Keratinocyte (primary cell): Measurements from ENCODE around the gene PDCD7. TPM values are rescaled to one million over a fixed set of nuclear protein-coding genes. Genes with fewer than 3 reads are reported as not detected.
A peak's percentile ranks its signal among the peaks of the same experiment; 100 is the strongest.

Experiments
- DNase-seq: peaks from one replicate; pipeline ENCODE4 v3.0.0-alpha.2; 2011; ENCODE audit warnings: low read depth, missing footprints, low spot score
- FAIRE-seq: peaks from 2 replicates; lab custom pipeline; 2011; peaks lifted over from hg19 to GRCh38; lab: Jason Lieb, UNC
- H2AFZ ChIP-seq: 2 replicates; pipeline ENCODE4 v1.6.0; 2012; ENCODE audit warnings: low read length, control low read depth, inconsistent platforms; ENCODE audit not compliant: control insufficient read depth
- H3K27ac ChIP-seq: 2 replicates; pipeline ENCODE4 v1.5.1; 2011; ENCODE audit warnings: low read length; ENCODE audit not compliant: control insufficient read depth, insufficient read depth
- H3K27me3 ChIP-seq: 3 replicates; pipeline ENCODE4 v1.6.0; 2011; ENCODE audit warnings: low read length; ENCODE audit not compliant: control insufficient read depth, insufficient read depth; ENCODE audit errors: extremely low read depth
- H3K36me3 ChIP-seq, 2 experiments: 2 replicates in 1 of 2; 3 replicates in 1 of 2; pipeline ENCODE4 v1.5.1; 2011; ENCODE audit warnings: low read length in 2 of 2, mild to moderate bottlenecking in 1 of 2; ENCODE audit not compliant: control insufficient read depth in 2 of 2, insufficient read depth in 2 of 2; ENCODE audit errors: extremely low read depth in 1 of 2
- H3K4me1 ChIP-seq: 3 replicates; pipeline ENCODE4 v1.5.1; 2011; ENCODE audit warnings: low read length; ENCODE audit not compliant: control insufficient read depth, insufficient read depth; ENCODE audit errors: extremely low read depth
- H3K4me2 ChIP-seq: 3 replicates; pipeline ENCODE4 v1.6.0; 2011; ENCODE audit warnings: low read depth, low read length; ENCODE audit not compliant: control insufficient read depth, insufficient read depth; ENCODE audit errors: extremely low read depth
- H3K4me3 ChIP-seq, 3 experiments: fragments of 200-600 bp in 1 of 3; sonication (generic) in 1 of 3; 2 replicates in 2 of 3; 3 replicates in 1 of 3; pipeline ENCODE4 v1.5.1; 2011 to 2016; ENCODE audit warnings: low read length in 3 of 3, mild to moderate bottlenecking in 3 of 3, control low read depth in 2 of 3, inconsistent platforms in 1 of 3, low read depth in 1 of 3, mixed read lengths in 1 of 3, mixed run types in 1 of 3, moderate library complexity in 1 of 3; ENCODE audit not compliant: control insufficient read depth in 2 of 3, insufficient read depth in 2 of 3; ENCODE audit errors: extremely low read depth in 1 of 3
- H3K79me2 ChIP-seq: 2 replicates; pipeline ENCODE4 v1.6.0; 2012; ENCODE audit warnings: low read length; ENCODE audit not compliant: control insufficient read depth, insufficient read depth
- H3K9ac ChIP-seq: 3 replicates; pipeline ENCODE4 v1.6.0; 2011; ENCODE audit warnings: low read length; ENCODE audit not compliant: control insufficient read depth, insufficient read depth; ENCODE audit errors: extremely low read depth
- H3K9me1 ChIP-seq: 3 replicates; pipeline ENCODE4 v1.6.0; 2011; ENCODE audit warnings: low read length; ENCODE audit not compliant: control insufficient read depth, insufficient read depth; ENCODE audit errors: extremely low read depth
- H3K9me3 ChIP-seq: 2 replicates; pipeline ENCODE4 v1.5.1; 2012; ENCODE audit warnings: low read depth, low read length; ENCODE audit not compliant: control insufficient read depth
- H4K20me1 ChIP-seq: 3 replicates; pipeline ENCODE4 v1.6.0; 2011; ENCODE audit warnings: low read length; ENCODE audit not compliant: control insufficient read depth, insufficient read depth; ENCODE audit errors: extremely low read depth
- EZH2 ChIP-seq: IDR thresholded peaks from one replicate; pipeline ENCODE4 v1.6.1; 2012; ENCODE audit warnings: inconsistent platforms, mild to moderate bottlenecking, low read length, moderate library complexity
- dilution Hi-C: fragments of 300-500 bp; cut with MboI; formaldehyde crosslinking; loops from one replicate; pipeline ENCODE4 v1.7.0; 2020; ENCODE audit warnings: low sequenced_read_pairs; ENCODE audit not compliant: extremely low pct_ligation_motif_present
- polyA plus RNA-seq, 5 experiments: library from polyadenylated mRNA; depleted of rRNA in 3 of 5; stranded (reverse) in 3 of 5; stranded (forward) in 1 of 5; unstranded in 1 of 5; fragments of >200 nt; gene quantifications; 1 replicate in 1 of 5; 2 replicates in 3 of 5; 3 replicates in 1 of 5; pipeline versions ENCODE4 v1.2.1 to v1.2.3, GENCODE V29; 2011 to 2012; ENCODE audit warnings: missing spikeins in 2 of 5, low read depth in 1 of 5, low replicate concordance in 1 of 5
- TF ChIP-seq, protein P1 (sequence below), 3 experiments: IDR thresholded peaks in 1 of 3; conservative IDR thresholded peaks in 1 of 3; optimal IDR thresholded peaks in 1 of 3; 2 replicates in 2 of 3; 3 replicates in 1 of 3; pipeline versions ENCODE3 to v1.5.1; 2011; ENCODE audit warnings: low read length in 3 of 3, mild to moderate bottlenecking in 3 of 3, moderate library complexity in 2 of 3, control low read depth in 1 of 3, inconsistent platforms in 1 of 3; ENCODE audit not compliant: insufficient read depth in 2 of 3; ENCODE audit errors: extremely low read depth in 1 of 3

PDCD7 gene
- polyA plus RNA-seq, 1 donor (not counting 4 experiments of a cell fraction or from before 2014, with no cell fraction given): 17.2 TPM

DNA sequence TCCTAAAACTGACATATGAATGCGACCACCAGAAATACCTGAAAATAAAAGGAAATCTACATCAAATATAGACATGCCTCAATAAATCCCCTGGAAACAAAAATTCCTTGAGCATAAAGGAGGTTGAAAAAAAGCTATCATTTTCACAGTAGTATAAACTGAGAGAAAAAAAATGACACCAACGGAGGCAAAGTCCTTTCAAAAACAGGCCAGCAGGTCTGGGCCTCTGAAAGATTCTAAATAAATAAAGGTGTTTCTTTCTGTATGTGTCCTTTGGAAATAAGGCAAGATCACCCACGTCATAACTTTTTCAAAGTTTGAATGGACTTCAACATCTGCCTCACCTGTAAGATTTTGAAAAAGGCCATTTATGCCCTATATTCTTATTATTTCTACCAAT is 46.6 kb upstream of the PDCD7 start:
- H3K9me1 ChIP-seq: peaks cover 2% of the 10 kb centered on the region
- dilution Hi-C loops: no loop called here
- TF ChIP-seq EZH2: no peak
- TF ChIP-seq, protein P1, sequence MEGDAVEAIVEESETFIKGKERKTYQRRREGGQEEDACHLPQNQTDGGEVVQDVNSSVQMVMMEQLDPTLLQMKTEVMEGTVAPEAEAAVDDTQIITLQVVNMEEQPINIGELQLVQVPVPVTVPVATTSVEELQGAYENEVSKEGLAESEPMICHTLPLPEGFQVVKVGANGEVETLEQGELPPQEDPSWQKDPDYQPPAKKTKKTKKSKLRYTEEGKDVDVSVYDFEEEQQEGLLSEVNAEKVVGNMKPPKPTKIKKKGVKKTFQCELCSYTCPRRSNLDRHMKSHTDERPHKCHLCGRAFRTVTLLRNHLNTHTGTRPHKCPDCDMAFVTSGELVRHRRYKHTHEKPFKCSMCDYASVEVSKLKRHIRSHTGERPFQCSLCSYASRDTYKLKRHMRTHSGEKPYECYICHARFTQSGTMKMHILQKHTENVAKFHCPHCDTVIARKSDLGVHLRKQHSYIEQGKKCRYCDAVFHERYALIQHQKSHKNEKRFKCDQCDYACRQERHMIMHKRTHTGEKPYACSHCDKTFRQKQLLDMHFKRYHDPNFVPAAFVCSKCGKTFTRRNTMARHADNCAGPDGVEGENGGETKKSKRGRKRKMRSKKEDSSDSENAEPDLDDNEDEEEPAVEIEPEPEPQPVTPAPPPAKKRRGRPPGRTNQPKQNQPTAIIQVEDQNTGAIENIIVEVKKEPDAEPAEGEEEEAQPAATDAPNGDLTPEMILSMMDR (optimal IDR thresholded peaks at IDR 0.05 in 1 of 3, IDR thresholded peaks at IDR 0.05 in 1 of 3, conservative IDR thresholded peaks at IDR 0.05 in 1 of 3; ENCODE audit: extremely low read depth in 1 of 3, insufficient read depth in 2 of 3, low read length in 3 of 3): no peak
- DNase-seq: no peak
- H3K27me3 ChIP-seq: no peaks in the 10 kb centered on the region
- no peak overlapping the region for H3K9ac ChIP-seq
- H3K4me1 ChIP-seq: peaks cover 25% of the 10 kb centered on the region
- no peak overlapping the region for H3K27ac ChIP-seq
- H3K36me3 ChIP-seq: peaks cover 4 to 16% of the 10 kb centered on the region in 2 experiments
- FAIRE-seq: no peak
- no peak overlapping the region for H3K4me2 ChIP-seq
- no peaks in the 10 kb centered on the region for H3K9me3 ChIP-seq
- peaks cover 68% of the 10 kb centered on the region for H3K79me2 ChIP-seq
- H4K20me1 ChIP-seq: no peaks in the 10 kb centered on the region
- H2AFZ ChIP-seq: no peak overlapping the region
- no peak overlapping the region for H3K4me3 ChIP-seq

DNA sequence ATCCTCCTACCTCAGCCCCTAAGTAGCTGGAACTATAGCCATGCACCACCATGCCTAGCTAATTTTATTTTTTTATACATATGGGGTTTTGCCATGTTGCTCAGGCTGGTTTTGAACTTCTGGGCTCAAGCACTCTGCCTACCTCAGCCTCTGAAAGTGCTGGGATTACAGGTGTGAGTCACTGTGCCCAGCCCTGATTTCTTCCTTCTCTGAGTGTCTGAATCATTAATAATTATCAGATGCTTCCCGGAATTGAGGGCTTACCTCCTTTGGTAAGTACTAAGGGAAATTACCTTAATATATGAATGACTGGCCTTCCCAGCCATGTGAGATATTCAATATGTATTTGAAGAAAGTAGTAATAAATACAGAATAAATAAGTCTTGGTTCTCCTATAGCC is 44.3 kb upstream of the PDCD7 start:
- TF ChIP-seq EZH2: no peak
- TF ChIP-seq, protein P1 (optimal IDR thresholded peaks at IDR 0.05 in 1 of 3, IDR thresholded peaks at IDR 0.05 in 1 of 3, conservative IDR thresholded peaks at IDR 0.05 in 1 of 3; ENCODE audit: extremely low read depth in 1 of 3, insufficient read depth in 2 of 3, low read length in 3 of 3): no peak
- no peak overlapping the region for H2AFZ ChIP-seq
- H4K20me1 ChIP-seq: no peaks in the 10 kb centered on the region
- peak overlapping the region; percentile 75 for H3K27ac ChIP-seq
- no peaks in the 10 kb centered on the region for H3K27me3 ChIP-seq
- H3K9ac ChIP-seq: no peak overlapping the region
- FAIRE-seq (peak; percentile 85), DNase-seq (peak; percentile 45)
- peaks cover 25% of the 10 kb centered on the region for H3K4me1 ChIP-seq
- no peaks in the 10 kb centered on the region for H3K9me3 ChIP-seq
- peaks cover 2% of the 10 kb centered on the region for H3K9me1 ChIP-seq
- H3K4me2 ChIP-seq: no peak overlapping the region
- H3K79me2 ChIP-seq: peaks cover 48% of the 10 kb centered on the region
- H3K36me3 ChIP-seq: peaks cover 4 to 16% of the 10 kb centered on the region in 2 experiments
- no peak overlapping the region for H3K4me3 ChIP-seq
- dilution Hi-C loops: no loop called here
